Anterior cingulate cortex (tissue), 58 donors: ENCODE data around the gene LRIG2.
"Not testable (repeated sequence)": the region's sequence is repeated elsewhere in the genome, so short reads cannot be mapped to it uniquely, and the experiment has no call there.

Source experiments
- DNase-seq, 58 donors: peaks; one replicate each; lab custom pipeline; 2025; lab: John Stamatoyannopoulos, UW

LRIG2 gene

DNA sequence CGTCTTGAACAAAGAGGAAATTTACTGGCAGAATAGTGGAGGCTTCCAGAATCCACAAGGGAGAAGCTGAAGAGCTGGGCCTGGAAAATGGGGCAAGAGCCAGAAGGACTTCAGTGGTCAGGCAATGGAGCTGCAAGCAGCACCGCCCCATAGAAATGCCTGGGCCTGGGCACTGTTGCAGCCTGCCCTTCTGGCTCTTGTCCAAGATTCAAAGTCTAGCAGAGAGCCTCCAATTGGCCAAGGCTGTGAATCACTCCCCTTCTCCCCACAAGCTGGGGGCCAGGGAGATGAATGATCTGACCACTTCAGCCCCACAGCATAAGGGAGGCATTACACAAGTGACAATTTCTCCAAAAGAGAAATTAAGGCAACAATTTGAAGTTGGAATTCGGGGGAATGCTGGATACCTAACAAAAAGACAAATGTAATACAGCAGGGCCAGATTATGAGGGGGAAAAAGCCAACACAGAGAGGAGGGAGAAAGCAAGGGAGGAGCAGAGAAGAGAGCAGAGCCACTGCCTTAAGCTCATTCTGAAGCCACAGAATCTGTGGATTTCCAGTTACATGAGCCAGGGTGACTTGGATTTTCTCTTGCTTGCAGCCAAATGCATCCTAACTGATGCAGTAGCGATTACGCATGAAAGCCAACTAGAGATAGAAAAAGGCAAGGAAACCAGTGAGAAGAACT lies 80.3 kb downstream of the LRIG2 start:
- DNase-seq = peak in 12 of 58 donors; percentile 2 to 34 (median 8)

DNA sequence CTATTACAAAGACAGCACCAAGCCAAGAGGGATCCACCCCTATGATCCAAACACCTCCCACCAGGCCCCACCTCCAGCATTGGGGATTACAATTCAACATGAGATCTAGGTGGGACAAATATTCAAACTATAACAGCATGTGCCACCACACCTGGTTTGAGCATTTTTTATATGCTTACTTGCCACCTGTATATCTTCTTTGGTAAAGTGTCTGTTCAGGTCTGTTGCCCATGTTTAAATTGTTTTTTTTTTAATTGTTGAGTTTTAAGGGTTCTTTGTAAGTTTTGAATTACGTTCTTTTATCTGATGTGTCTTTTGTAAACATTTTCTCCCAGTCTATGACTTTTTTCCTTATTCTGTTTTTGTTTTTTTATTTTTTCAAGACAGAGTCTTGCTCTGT lies 83.4 kb downstream of the LRIG2 start:
- DNase-seq = no peak

DNA sequence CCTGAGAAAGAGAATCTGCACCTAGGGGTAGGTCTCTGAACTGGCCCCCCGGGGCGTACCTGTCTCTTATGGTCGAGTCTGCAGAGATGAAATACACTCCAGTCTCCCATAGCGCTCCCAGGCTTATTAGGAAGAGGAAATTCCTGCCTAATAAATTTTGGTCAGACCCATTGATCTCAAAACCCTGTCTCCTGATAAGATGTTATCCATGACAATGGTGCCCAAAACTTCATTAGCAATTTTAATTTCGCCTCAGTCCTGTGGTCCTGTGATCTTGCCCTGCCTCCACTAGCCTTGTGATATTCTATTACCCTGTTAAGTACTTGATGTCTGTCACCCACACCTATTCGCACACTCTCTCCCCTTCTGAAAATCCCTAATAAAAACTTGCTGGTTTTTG lies 85.7 kb downstream of the LRIG2 start:
- DNase-seq = not testable (repeated sequence)

DNA sequence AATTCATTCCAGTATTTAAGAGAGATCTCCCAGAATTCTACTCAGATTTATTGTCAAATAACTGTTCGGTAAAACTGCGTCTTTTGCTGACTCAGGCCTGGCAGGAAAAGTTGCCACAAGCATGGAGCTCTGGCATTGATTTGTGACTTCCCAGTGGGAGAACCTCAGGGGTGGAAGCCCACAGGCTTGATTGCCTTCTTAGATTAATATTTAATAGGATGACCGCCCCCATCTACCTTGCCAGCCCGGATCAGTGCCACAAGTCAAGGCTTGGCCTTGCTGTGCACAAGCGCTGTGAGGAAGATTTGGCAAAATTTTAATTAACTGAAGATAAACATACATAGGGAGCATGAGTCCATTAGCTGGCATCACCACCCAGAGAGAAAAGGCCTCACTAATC lies 93.5 kb downstream of the LRIG2 start:
- no peak for DNase-seq

DNA sequence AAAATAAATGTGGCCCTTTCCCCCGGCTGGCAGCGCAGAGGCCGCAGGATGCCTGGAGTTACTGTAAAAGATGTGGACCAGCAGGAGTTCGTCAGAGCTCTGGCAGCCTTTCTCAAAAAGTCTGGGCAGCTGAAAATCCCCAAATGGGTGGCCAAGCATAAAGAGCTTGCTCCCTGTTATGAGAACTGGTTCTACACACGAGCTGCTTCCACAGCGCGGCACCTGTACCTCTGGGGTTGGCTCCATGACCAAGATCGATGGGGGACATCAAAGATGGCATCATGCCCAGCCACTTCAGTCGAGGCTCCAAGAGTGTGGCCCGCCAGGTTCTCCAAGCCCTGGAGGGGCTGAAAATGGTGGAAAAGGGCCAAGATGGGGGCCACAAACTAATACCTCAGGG lies 95.9 kb downstream of the LRIG2 start:
- DNase-seq = no peak

DNA sequence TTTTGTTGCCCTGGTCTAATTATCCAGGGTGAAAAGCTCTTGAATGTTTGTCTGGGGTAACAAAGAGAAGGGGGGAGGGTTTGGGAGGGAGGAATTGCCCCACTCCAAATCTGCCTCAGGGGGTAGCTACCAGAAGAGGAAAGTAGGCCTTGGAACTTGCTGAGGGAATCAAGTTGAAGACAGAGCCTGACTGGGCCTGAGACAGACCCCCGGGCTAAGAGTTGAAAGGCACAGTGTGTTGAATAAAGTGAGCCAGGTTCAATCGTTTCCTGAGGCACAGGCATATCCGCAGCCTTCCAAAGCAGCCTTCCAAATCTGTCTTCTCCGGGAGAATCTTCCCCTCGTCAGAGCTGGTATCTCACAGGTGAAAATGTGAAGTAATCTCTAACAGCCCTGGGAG lies 96.6 kb downstream of the LRIG2 start:
- no peak for DNase-seq

DNA sequence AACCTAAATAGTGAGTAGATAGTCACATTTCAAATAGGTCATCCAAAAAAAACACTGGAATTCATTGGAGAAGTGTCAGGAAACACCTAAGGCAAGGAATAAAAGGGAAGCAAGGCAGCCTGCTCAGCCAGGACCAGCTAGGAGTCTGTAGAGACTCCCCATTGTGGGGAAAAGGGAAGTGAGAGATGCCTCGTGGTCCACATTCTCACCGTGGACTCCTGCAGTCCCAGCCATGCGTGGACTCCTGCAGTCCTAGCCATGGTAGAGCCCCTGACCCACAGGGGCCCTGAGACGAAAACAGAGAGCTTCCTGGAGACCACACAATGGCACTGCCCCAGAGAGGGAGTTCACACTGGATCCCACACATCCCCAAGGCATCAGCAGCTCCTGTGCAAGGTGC lies 97.5 kb downstream of the LRIG2 start:
- DNase-seq = no peak

DNA sequence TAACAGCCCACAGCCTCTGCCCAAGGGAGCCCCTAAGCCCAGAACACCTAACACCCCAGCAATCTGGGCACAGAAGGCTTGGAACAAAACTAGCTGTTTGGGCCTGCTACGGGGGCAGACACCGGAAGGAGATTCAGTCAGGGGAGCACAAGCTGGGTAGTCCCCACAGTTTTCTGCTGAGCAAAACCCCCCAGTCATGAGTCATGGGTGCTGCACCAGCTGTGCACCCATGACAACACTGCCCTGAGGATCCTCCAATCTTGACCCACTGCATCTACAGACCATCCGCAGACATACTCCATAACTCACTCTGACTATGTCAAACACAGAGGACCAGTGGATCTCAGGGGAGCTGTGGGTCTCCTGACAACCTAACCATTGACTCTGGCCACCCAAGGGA lies 105.1 kb downstream of the LRIG2 start:
- DNase-seq = no peak

DNA sequence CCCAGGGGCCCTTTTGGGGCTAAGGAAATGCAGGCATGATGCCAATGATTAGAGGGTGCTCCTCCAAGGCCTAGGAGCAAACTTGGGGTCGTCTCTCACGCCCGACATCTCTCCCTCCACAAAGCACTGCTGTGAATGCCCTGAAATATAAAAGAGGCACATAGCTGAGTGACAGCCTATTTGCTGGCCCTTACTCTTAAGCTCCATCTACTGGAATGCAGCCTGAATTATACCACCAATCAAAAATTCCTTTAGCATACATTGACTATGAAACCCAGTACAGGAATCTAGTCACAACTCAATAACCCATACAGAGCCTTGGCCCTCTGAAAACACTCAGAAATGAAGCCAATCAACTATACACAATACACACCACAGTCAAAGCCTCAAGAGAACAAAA lies 105.5 kb downstream of the LRIG2 start:
- DNase-seq = no peak
